ENCODE measurements around the gene CLIC1. TPM values are rescaled to one million over a fixed set of nuclear protein-coding genes. Genes with fewer than 3 reads are reported as not detected.

The CLIC1 gene
- polyA plus RNA-seq, 1 donor (not counting 4 experiments of a cell fraction or from before 2014, with no cell fraction given): 832 TPM

- peaks cover 22 to 46% of the 10 kb centered on the region in 2 experiments for H3K36me3 ChIP-seq (ENCODE audit: control insufficient read depth in 2 of 2, extremely low read depth in 1 of 2, insufficient read depth in 2 of 2, low read length in 2 of 2)
- no peak for FAIRE-seq
- H3K4me3 ChIP-seq (ENCODE audit: control insufficient read depth in 2 of 3, extremely low read depth in 1 of 3, insufficient read depth in 2 of 3, low read depth in 1 of 3, low read length in 3 of 3): no peak overlapping the region
- H3K9ac ChIP-seq (ENCODE audit: control insufficient read depth, extremely low read depth, insufficient read depth, low read length): no peak overlapping the region
- H2AFZ ChIP-seq (ENCODE audit: control insufficient read depth, low read length): no peak overlapping the region
- dilution Hi-C loops (cut with MboI; ENCODE audit: extremely low pct_ligation_motif_present, low sequenced_read_pairs): no loop called here
- TF ChIP-seq EZH2 (IDR thresholded peaks at IDR 0.05; ENCODE audit: low read length) (no peak), CTCF (optimal IDR thresholded peaks at IDR 0.05 in 1 of 3, IDR thresholded peaks at IDR 0.05 in 1 of 3, conservative IDR thresholded peaks at IDR 0.05 in 1 of 3; ENCODE audit: extremely low read depth in 1 of 3, insufficient read depth in 2 of 3, low read length in 3 of 3) (no peak)
- H4K20me1 ChIP-seq (ENCODE audit: control insufficient read depth, extremely low read depth, insufficient read depth, low read length): no peaks in the 10 kb centered on the region
- H3K9me1 ChIP-seq (ENCODE audit: control insufficient read depth, extremely low read depth, insufficient read depth, low read length): no peaks in the 10 kb centered on the region
- no peak overlapping the region for H3K4me2 ChIP-seq (ENCODE audit: control insufficient read depth, extremely low read depth, insufficient read depth, low read depth, low read length)
- H3K27ac ChIP-seq (ENCODE audit: control insufficient read depth, insufficient read depth, low read length): no peak overlapping the region
- H3K9me3 ChIP-seq (ENCODE audit: control insufficient read depth, low read depth, low read length): no peaks in the 10 kb centered on the region
- H3K79me2 ChIP-seq (ENCODE audit: control insufficient read depth, insufficient read depth, low read length): no peaks in the 10 kb centered on the region
- DNase-seq (ENCODE audit: low read depth, low spot score): no peak
- no peaks in the 10 kb centered on the region for H3K27me3 ChIP-seq (ENCODE audit: control insufficient read depth, extremely low read depth, insufficient read depth, low read length)
- H3K4me1 ChIP-seq (ENCODE audit: control insufficient read depth, extremely low read depth, insufficient read depth, low read length): no peaks in the 10 kb centered on the region
These were observed 45.3 kb downstream of the CLIC1 start for GRCh38 chr6:31691078-31691463.

- Histone ChIP-seq H3K9me3 (ENCODE audit: control insufficient read depth, low read depth, low read length) (no peaks in the 10 kb centered on the region), H3K4me1 (ENCODE audit: control insufficient read depth, extremely low read depth, insufficient read depth, low read length) (no peaks in the 10 kb centered on the region), H3K36me3 (ENCODE audit: control insufficient read depth in 2 of 2, extremely low read depth in 1 of 2, insufficient read depth in 2 of 2, low read length in 2 of 2) (peaks cover 22 to 46% of the 10 kb centered on the region in 2 experiments), H3K9me1 (ENCODE audit: control insufficient read depth, extremely low read depth, insufficient read depth, low read length) (no peaks in the 10 kb centered on the region), H4K20me1 (ENCODE audit: control insufficient read depth, extremely low read depth, insufficient read depth, low read length) (no peaks in the 10 kb centered on the region), H3K4me2 (ENCODE audit: control insufficient read depth, extremely low read depth, insufficient read depth, low read depth, low read length) (no peak overlapping the region), H3K4me3 (ENCODE audit: control insufficient read depth in 2 of 3, extremely low read depth in 1 of 3, insufficient read depth in 2 of 3, low read depth in 1 of 3, low read length in 3 of 3) (no peak overlapping the region), H3K9ac (ENCODE audit: control insufficient read depth, extremely low read depth, insufficient read depth, low read length) (no peak overlapping the region), H3K27me3 (ENCODE audit: control insufficient read depth, extremely low read depth, insufficient read depth, low read length) (no peaks in the 10 kb centered on the region), H3K27ac (ENCODE audit: control insufficient read depth, insufficient read depth, low read length) (no peak overlapping the region), H2AFZ (ENCODE audit: control insufficient read depth, low read length) (no peak overlapping the region), H3K79me2 (ENCODE audit: control insufficient read depth, insufficient read depth, low read length) (no peaks in the 10 kb centered on the region)
- no peak for TF ChIP-seq CTCF (optimal IDR thresholded peaks at IDR 0.05 in 1 of 3, IDR thresholded peaks at IDR 0.05 in 1 of 3, conservative IDR thresholded peaks at IDR 0.05 in 1 of 3; ENCODE audit: extremely low read depth in 1 of 3, insufficient read depth in 2 of 3, low read length in 3 of 3)
- no peak for TF ChIP-seq EZH2 (IDR thresholded peaks at IDR 0.05; ENCODE audit: low read length)
- DNase-seq (ENCODE audit: low read depth, low spot score) (no peak), FAIRE-seq (no peak)
- dilution Hi-C loops (cut with MboI; ENCODE audit: extremely low pct_ligation_motif_present, low sequenced_read_pairs): no loop called here
These were observed 45.9 kb downstream of the CLIC1 start for GRCh38 chr6:31690231-31691077.

Measured in keratinocyte (primary cell).